Iris pigment epithelial cell (primary cell): ENCODE measurements around the gene MAP2K5.
"Not testable (repeated sequence)": the region's sequence is repeated elsewhere in the genome, so short reads cannot be mapped to it uniquely, and the experiment has no call there.

ENCODE experiments used
- DNase-seq: peaks from one replicate; pipeline ENCODE4 v3.0.0-alpha.2; 2011; ENCODE audit warnings: low read depth

Gene MAP2K5

GRCh38 chr15:67601073-67601472 is 58.6 kb downstream of the MAP2K5 start:
- DNase-seq, result peak; percentile 8

DNA sequence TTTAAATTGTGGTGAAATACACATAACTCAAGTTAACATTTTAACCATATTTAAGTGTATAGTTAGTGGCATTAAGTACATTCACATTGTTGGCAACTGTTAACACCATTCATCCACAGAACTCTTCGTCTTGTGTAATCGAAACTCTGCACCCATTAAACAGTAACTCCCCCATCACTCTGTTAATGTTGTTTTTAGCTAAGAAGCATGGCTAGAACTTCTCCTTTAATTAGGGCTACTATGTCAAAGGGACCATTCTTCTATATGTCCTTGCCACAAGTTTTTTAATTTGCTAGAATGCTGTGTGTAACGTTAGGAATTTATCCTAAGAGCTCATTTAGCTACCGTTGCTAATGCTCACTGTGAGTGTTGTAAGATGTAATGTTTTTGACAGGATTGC is 60.6 kb downstream of the MAP2K5 start:
- no peak for DNase-seq

DNA sequence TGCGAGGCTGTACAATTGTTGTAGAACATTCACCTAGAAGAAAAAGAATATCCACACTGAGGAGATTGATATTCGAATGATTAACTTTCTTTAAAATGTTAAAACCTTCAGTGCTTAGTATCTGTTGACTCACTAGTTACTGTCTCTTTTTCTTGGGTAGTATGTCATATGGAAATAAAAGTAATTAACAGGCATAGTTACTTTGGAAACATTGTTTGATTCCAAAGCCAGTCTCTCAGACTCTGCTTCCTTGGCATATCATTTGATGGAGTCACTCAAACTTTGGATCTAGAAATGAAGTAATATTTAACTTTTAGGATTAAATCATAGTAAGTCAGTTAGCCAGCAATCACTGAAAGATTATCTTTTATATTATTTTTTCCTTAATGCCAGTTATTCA is 63.4 kb downstream of the MAP2K5 start:
- no peak for DNase-seq

DNA sequence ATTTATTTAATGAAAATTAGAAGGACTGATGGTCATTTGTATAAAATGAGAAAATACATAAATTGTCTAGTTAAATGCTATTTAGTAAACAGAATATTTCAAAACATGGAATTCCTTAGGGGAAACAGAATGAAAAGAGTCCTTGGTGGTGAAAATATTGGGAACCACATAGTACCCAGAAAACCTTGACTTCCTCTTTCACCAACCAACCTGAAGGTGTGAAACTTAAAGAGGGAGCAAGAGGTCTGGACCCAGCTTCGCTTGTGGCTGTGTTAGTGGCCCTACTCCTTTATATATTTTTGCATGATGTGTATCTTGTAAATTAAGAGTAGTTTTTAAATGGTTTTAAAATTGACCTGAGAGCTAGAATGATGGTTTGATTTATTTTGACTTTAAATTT is 64.2 kb downstream of the MAP2K5 start:
- DNase-seq, result no peak

DNA sequence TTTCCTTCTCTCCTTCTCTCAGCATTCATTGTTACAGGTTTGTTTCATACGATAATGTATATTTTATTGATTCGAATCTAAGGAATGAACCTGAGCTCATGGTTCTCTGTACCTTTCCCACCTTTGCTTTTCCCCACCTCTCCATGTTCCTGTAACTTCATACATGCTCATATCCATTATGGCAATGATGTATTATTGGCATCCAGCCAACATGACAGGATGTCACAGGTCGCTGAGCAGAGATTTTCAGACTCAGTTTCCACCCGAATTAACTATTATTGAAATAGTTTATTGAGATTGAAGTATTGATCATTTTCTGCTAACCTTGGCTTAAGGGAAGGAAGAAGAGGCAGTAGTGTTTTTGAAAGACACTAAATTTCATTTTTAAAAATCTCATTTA is 64.8 kb downstream of the MAP2K5 start:
- DNase-seq, result no peak

GRCh38 chr15:67607959-67608637 is 65.6 kb downstream of the MAP2K5 start:
- no peak for DNase-seq

DNA sequence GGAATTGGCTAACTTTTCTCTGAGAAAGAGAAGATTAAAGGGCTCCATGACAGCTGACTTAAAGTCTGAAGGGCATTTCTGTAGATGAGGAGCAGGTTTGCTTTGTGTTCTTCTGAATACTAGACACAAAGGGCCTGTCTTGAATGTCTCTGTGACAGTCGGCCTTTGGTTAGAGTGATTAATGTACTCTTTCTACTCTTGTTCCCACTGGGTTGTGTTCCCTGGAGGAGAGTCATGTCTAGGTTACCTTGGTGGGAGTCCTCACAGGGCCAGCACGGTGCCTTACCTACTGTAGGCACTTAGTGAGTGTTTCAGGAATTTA is 66.1 kb downstream of the MAP2K5 start:
- DNase-seq, result no peak

DNA sequence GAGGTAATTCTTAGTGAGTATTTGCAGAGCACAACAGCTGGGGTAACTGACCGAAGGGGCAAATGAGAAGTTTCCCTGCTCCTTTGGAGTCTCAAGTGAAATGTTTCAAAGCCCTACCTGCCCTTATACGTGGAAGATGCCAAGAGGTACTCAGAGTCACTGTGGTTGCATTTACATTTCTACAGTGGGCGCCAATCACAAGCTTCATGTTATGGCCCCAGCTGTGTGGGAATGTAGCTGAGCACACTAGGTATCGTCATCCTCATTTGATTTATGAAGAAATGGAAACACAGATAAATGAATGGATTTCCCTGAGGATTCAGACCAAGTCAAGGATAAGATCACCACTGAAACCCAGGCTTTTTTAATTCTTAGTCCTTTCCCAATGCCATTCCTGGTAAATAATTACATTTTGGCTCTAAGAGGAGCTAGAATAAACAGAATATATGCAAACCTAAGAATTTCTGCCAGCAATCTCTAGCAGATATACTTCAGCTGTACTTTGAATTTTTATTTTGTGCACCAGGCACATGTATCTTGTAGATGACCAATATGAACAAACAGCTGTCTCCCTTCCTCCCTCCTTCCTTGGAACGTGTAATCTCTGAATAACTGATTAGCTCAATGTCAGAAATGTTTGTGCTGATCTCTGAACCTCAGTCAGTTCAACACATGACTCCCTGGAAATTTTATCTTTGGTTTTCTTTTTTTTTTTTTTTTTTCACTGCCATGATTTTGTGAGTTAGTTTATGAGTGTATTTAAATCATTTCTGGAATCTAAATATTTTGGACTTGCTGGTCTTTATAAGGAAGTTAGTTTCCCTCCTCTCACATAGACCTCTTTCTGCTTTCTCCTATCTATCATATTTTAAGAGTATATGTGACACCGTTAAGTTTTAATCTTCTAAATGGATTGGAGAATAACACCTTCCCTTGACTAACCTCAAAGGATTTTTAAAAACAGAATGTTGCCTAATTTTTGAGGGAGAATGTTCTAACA is 69.2 kb downstream of the MAP2K5 start:
- DNase-seq, result peak; percentile 35

- no peak for DNase-seq
Observed at GRCh38 chr15:67613211-67613610, 70.7 kb downstream of the MAP2K5 start.

DNA sequence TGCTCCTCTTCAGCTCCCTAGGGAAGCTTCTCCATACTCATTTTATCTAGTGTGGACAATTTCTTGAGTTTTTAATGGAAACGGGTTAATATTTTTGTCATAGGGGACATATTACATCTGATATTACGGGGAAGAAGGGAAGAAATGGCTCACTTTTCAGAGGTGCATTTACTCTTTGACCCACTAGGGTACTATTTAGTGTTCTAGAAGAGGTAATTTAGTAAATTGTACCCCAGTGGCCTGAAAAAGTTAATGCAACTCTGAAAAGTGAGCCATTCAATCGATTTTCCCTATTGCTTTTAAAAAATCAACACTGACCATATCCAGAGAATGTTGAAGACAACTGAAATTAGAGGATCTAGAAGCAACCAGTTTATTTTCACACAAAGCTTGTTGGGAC is 71.2 kb downstream of the MAP2K5 start:
- no peak for DNase-seq

DNA sequence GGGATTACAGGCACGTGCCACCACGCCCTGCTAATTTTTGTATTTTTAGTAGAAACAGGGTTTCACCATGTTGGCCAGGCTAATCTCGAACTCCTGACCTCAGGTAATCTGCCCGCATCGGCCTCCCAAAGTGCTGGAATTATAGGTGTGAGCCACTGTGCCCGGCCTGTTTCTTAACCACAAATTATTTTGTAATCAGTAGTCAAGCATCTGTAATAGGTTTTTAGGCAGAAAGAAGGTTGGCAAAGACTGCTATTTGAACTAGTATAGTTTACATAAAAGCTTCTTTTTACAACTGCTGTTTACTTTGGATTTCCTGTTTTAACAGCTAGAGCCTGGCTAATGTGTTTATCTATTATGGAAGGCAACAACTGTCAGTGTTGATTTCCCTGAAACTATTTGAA is 72.6 kb downstream of the MAP2K5 start:
- peak; percentile 16 for DNase-seq

GRCh38 chr15:67618297-67618696 is 75.8 kb downstream of the MAP2K5 start:
- no peak for DNase-seq

DNA sequence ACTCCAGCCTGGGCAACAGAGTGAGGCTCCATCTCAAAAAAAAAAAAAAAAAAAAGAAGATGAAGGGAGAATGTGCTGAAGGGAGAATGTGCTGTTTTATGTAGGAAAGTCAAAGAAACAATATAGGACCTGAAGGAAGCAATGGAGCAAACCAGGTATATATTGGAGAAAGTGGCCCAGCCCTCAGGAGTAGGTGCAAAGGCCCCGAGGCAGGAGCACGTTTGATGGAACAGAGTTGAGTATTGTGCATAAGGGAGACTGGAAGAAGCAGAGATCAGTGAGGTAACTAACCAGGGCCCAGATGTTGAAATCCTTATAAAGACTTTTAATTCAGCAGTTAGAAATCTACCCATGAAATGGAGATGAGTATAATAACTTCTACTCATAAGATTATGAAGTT is 79.6 kb downstream of the MAP2K5 start:
- DNase-seq, result no peak

DNA sequence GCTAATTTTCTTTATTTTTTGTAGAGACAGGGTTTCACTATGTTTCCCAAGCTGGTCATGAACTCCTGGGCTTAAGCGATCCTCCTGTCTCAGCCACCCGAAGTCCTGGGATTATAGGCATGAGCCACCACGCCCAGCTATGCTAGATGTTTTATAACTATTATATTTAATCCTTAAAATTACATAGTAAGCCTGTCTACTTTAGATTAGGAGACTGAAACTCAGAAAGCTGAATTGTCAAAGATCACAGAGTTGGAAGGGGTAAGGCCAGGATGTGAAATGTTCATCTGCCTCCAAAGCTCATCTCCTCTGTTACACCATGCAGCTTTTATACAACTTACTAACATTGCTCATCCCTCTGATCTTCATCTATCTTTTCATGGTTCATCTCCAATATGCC is 89.8 kb downstream of the MAP2K5 start:
- DNase-seq, result no peak

DNA sequence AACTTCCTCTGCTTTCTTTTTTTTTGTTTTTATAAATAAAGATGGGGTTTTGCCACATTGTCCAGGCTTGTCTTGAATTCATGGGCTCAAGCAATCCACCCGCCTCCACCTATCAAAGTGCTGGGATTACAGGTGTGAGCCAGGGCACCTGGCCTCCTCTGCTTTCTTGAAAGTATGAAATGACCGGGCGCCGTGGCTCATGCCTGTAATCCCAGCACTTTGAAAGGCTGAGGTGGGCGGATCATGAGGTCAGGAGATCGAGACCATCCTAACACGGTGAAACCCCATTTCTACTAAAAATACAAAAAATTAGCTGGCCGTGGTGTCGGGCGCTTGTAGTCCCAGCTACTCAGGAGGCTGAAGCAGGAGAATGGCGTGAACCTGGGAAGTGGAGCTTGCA is 93.4 kb downstream of the MAP2K5 start:
- DNase-seq, result not testable (repeated sequence)

- no peak for DNase-seq
Observed at GRCh38 chr15:67639591-67639990, 97.1 kb downstream of the MAP2K5 start.

- DNase-seq, result no peak
Observed at GRCh38 chr15:67641453-67641852, 99.0 kb downstream of the MAP2K5 start.

DNA sequence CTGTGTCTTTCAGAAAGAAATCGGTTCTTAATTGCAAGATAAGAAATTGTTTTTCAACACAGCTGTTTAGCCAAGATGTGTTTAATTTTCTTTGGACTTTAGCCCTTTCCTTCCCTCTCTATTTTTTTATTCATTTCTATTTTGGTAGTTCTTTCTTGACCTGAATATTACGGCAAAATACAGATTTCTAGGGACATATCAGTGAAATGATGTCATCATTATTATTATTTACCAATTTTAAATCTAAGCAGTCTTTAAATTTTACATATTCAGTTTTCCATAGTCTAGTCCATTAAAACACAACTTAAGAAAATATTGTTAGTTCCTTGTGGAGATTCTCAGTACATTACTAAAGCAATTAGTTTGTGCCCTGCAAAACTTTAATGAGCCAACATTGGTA is 104.3 kb downstream of the MAP2K5 start:
- DNase-seq, result no peak

GRCh38 chr15:67652586-67652985 is 110.1 kb downstream of the MAP2K5 start:
- DNase-seq, result no peak

DNA sequence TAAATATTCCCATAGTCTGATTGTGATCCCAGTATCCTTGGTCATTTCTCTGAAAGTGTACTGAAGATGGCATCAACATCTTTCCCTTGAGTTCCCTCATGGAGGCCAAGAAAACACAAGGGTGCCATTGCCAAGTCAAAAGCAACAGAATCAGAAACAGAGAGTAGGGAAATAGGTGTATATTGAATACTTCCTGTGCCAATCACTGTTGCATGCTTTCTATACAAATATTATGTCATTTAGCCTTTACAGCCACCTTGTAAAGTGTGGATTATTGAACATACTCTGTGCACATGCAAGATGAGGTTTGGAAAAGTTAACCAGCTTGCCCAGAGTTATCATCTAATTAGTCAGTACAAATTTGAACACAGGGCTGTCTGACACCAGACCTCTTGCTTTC is 117.9 kb downstream of the MAP2K5 start:
- no peak for DNase-seq

DNA sequence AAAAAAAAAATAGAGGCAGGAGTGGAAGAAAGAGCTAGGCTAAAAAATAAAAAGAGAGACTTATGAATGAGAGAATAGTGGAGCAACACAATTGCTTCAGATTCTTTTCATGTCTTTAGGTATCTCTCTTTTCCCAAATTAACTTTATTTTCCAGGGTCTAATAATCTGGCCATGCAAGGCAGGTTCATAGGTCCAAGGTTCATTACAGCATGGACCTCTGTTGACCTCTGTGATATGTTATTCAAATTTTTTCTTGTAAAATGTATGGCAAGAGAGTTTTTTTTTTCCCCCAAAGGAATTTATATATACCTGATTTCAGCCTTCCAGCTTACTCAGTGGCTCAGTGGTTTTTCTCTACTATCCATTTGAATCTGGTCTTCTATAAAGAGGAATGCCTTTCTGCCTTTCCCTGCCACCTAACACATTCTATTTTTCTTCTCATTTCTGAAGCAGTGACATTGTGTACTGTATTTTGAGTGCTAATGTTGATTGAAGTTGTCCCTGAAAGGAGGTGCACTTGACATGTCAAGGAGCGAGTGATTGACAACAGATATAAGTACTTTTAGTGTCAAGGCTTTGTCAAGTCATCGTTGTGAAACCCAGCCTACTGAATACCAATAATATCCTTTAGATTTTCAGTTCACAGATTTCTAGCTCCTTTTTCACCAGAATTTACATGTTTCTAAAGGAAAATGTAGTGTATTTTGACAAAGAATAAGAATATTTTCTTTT is 118.5 kb downstream of the MAP2K5 start:
- no peak for DNase-seq

- DNase-seq, result no peak
Observed at GRCh38 chr15:67670647-67671305, 128.3 kb downstream of the MAP2K5 start.
